ENCODE data around the gene RAC3. TPM values are rescaled to one million over a fixed set of nuclear protein-coding genes. Genes with fewer than 3 reads are reported as not detected.
A peak's percentile ranks its signal among the peaks of the same experiment; 100 is the strongest.

RAC3 gene
- total RNA-seq, 4 donors from 2014 or later = 1.8 to 2.5 (median 2.2) TPM

GRCh38 chr17:82049106-82049505 lies 17.6 kb downstream of the RAC3 start:
- Histone ChIP-seq H3K36me3 (peaks cover 15 to 50% (median 43%) of the 10 kb centered on the region in 4 donors), H3K27me3 (no peaks in the 10 kb centered on the region), H3K9me3 (no peaks in the 10 kb centered on the region), H3K4me1 (peaks cover 24 to 47% (median 41%) of the 10 kb centered on the region in 4 donors), H3K27ac (replicated peaks in 1 of 4) (no peak overlapping the region), H3K4me3 (no peak overlapping the region)
- no peak for DNase-seq (ENCODE audit: extremely low spot score)
- intact Hi-C loops (cut with DNase I) = no loop called here
- 76% methylated on average over 5 of the region's 8 CpGs for WGBS
- no peak for TF ChIP-seq EP300 (IDR thresholded peaks at IDR 0.05)

- TF ChIP-seq POLR2A (IDR thresholded peaks at IDR 0.05; ENCODE audit: low read depth) (no peak), EP300 (IDR thresholded peaks at IDR 0.05) (no peak), POLR2AphosphoS5 (IDR thresholded peaks at IDR 0.05) (no peak), CTCF (IDR thresholded peaks at IDR 0.05) (no peak)
- Histone ChIP-seq H3K9me3 (no peaks in the 10 kb centered on the region), H3K27me3 (no peaks in the 10 kb centered on the region), H3K36me3 (peaks cover 19 to 54% (median 48%) of the 10 kb centered on the region in 4 donors), H3K4me1 (peaks cover 24 to 51% (median 41%) of the 10 kb centered on the region in 4 donors), H3K27ac (replicated peaks in 1 of 4) (no peak overlapping the region), H3K4me3 (no peak overlapping the region)
- DNase-seq (ENCODE audit: extremely low spot score) = no peak
- intact Hi-C loops (cut with DNase I) = no loop called here
- WGBS = 92% methylated on average over 4 of the region's 16 CpGs
These were observed 18.1 kb downstream of the RAC3 start for GRCh38 chr17:82049521-82049971.

- Histone ChIP-seq H3K4me3 (peak overlapping the region; percentile 81 to 99 (median 88)), H3K27ac (replicated peaks in 1 of 4) (peak overlapping the region in 3 of 4 donors; percentile 68 to 75 (median 70)), H3K4me1 (peaks cover 24 to 54% (median 41%) of the 10 kb centered on the region in 4 donors), H3K36me3 (peaks cover 27 to 61% (median 55%) of the 10 kb centered on the region in 4 donors), H3K27me3 (no peaks in the 10 kb centered on the region), H3K9me3 (no peaks in the 10 kb centered on the region)
- TF ChIP-seq POLR2AphosphoS5 (IDR thresholded peaks at IDR 0.05) (no peak), EP300 (IDR thresholded peaks at IDR 0.05) (no peak), POLR2A (IDR thresholded peaks at IDR 0.05; ENCODE audit: low read depth) (no peak), CTCF (IDR thresholded peaks at IDR 0.05) (no peak)
- intact Hi-C loops (cut with DNase I) = no loop called here
- WGBS = 90% methylated on average over 19 of the region's 28 CpGs
- no peak for DNase-seq (ENCODE audit: extremely low spot score)
These were observed 18.8 kb downstream of the RAC3 start for GRCh38 chr17:82050152-82050760.

GRCh38 chr17:82050761-82051641 lies 19.5 kb downstream of the RAC3 start:
- H3K4me1 ChIP-seq = peaks cover 24 to 58% (median 43%) of the 10 kb centered on the region in 4 donors
- H3K36me3 ChIP-seq = peaks cover 34 to 69% (median 62%) of the 10 kb centered on the region in 4 donors
- no peaks in the 10 kb centered on the region for H3K9me3 ChIP-seq
- peak overlapping the region; percentile 81 to 99 (median 88) for H3K4me3 ChIP-seq
- H3K27ac ChIP-seq (replicated peaks in 1 of 4) = peak overlapping the region; percentile 68 to 75 (median 72)
- intact Hi-C loops (cut with DNase I) = no loop called here
- H3K27me3 ChIP-seq = no peaks in the 10 kb centered on the region
- TF ChIP-seq POLR2A (IDR thresholded peaks at IDR 0.05; ENCODE audit: low read depth) = no peak
- TF ChIP-seq POLR2AphosphoS5 (IDR thresholded peaks at IDR 0.05) = no peak
- TF ChIP-seq EP300 (IDR thresholded peaks at IDR 0.05) = no peak
- TF ChIP-seq CTCF (IDR thresholded peaks at IDR 0.05) = no peak
- WGBS = no CpG with 5 or more reads among the region's 79 CpGs
- no peak for DNase-seq (ENCODE audit: extremely low spot score)

Data from esophagus muscularis mucosa (tissue), 4 donors.